ENCODE data around the gene VWA2. TPM values are rescaled to one million over a fixed set of nuclear protein-coding genes. Genes with fewer than 3 reads are reported as not detected.

VWA2 gene
- total and polyA plus RNA-seq, 2 donors (not counting 1 experiment from before 2014, with no cell fraction given): not detected

- TF ChIP-seq EZH2 (IDR thresholded peaks at IDR 0.05; ENCODE audit: borderline replicate concordance, insufficient read depth, low read depth, low read length, poor library complexity, severe bottlenecking): no peak
- TF ChIP-seq CTCF (IDR thresholded peaks at IDR 0.05): no peak
- Histone ChIP-seq H3K9ac (ENCODE audit: low read length) (no peak overlapping the region), H2AFZ (ENCODE audit: insufficient read depth, low read depth, low read length, poor library complexity, severe bottlenecking) (no peak overlapping the region), H3K27me3 (replicated peaks in 1 of 4; ENCODE audit: control extremely low read depth in 1 of 4, control insufficient read depth in 3 of 4, insufficient read depth in 4 of 4, low read length in 3 of 4) (no peaks in the 10 kb centered on the region), H3K4me1 (ENCODE audit: control insufficient read depth in 2 of 2, insufficient read depth in 2 of 2, low read length in 2 of 2) (no peaks in the 10 kb centered on the region), H3K27ac (ENCODE audit: low read length in 2 of 2) (no peak overlapping the region), H3K36me3 (replicated peaks in 1 of 2; ENCODE audit: control extremely low read depth in 1 of 2, control insufficient read depth in 1 of 2, extremely low read depth in 1 of 2, insufficient read depth in 2 of 2, low read length in 1 of 2) (no peaks in the 10 kb centered on the region), H3K4me3 (ENCODE audit: control extremely low read depth in 1 of 5, extremely low read depth in 1 of 5, insufficient read depth in 1 of 5, low read depth in 2 of 5, low read length in 4 of 5) (no peak overlapping the region), H3K4me2 (replicated peaks; ENCODE audit: low read depth, low read length, poor library complexity, severe bottlenecking) (no peak overlapping the region), H3K79me2 (ENCODE audit: control insufficient read depth, insufficient read depth, low read length) (no peaks in the 10 kb centered on the region), H3K9me3 (ENCODE audit: control extremely low read depth in 1 of 3, control insufficient read depth in 2 of 3, insufficient read depth in 1 of 3, low read length in 2 of 3) (no peaks in the 10 kb centered on the region), H4K20me1 (ENCODE audit: control insufficient read depth, insufficient read depth, low read length, poor library complexity, severe bottlenecking) (no peaks in the 10 kb centered on the region)
- ChIA-PET CTCF (interaction anchor here (3.6 kb wide), 1 partner anchor 25 kb away, joined by 14 read pairs; no protein-coding TSS in a partner anchor), POLR2A (no interaction called here)
- peaks cover 3% of the 10 kb centered on the region for H3K27me3 Mint-ChIP-seq
- H3K4me1 Mint-ChIP-seq: no peaks in the 10 kb centered on the region
- no peak for DNase-seq
- no peak overlapping the region for H3K27ac Mint-ChIP-seq
- WGBS (ENCODE audit: insufficient coverage): 94% methylated on average over 6 of the region's 6 CpGs
- no peaks in the 10 kb centered on the region for H3K9me3 Mint-ChIP-seq (ENCODE audit: insufficient read depth)
- H3K4me3 Mint-ChIP-seq: no peak overlapping the region
- intact Hi-C loops (cut with micrococcal nuclease): no loop called here
- no peak for ATAC-seq (ENCODE audit: low read depth)
These were observed 89.8 kb downstream of the VWA2 start for GRCh38 chr10:114328874-114329273.

GRCh38 chr10:114329634-114330365 lies 90.7 kb downstream of the VWA2 start:
- H4K20me1 ChIP-seq (ENCODE audit: control insufficient read depth, insufficient read depth, low read length, poor library complexity, severe bottlenecking): no peaks in the 10 kb centered on the region
- H3K36me3 ChIP-seq (replicated peaks in 1 of 2; ENCODE audit: control extremely low read depth in 1 of 2, control insufficient read depth in 1 of 2, extremely low read depth in 1 of 2, insufficient read depth in 2 of 2, low read length in 1 of 2): no peaks in the 10 kb centered on the region
- no peak overlapping the region for H2AFZ ChIP-seq (ENCODE audit: insufficient read depth, low read depth, low read length, poor library complexity, severe bottlenecking)
- Mint-ChIP-seq H3K9me3 (ENCODE audit: insufficient read depth) (no peaks in the 10 kb centered on the region), H3K27me3 (peaks cover 3% of the 10 kb centered on the region), H3K27ac (no peak overlapping the region), H3K4me3 (no peak overlapping the region), H3K4me1 (no peaks in the 10 kb centered on the region)
- H3K79me2 ChIP-seq (ENCODE audit: control insufficient read depth, insufficient read depth, low read length): no peaks in the 10 kb centered on the region
- H3K9ac ChIP-seq (ENCODE audit: low read length): no peak overlapping the region
- H3K4me2 ChIP-seq (replicated peaks; ENCODE audit: low read depth, low read length, poor library complexity, severe bottlenecking): no peak overlapping the region
- no peak overlapping the region for H3K4me3 ChIP-seq (ENCODE audit: control extremely low read depth in 1 of 5, extremely low read depth in 1 of 5, insufficient read depth in 1 of 5, low read depth in 2 of 5, low read length in 4 of 5)
- CTCF ChIA-PET: no interaction called here
- H3K4me1 ChIP-seq (ENCODE audit: control insufficient read depth in 2 of 2, insufficient read depth in 2 of 2, low read length in 2 of 2): no peaks in the 10 kb centered on the region
- no peak for DNase-seq
- TF ChIP-seq CTCF (IDR thresholded peaks at IDR 0.05) (no peak), EZH2 (IDR thresholded peaks at IDR 0.05; ENCODE audit: borderline replicate concordance, insufficient read depth, low read depth, low read length, poor library complexity, severe bottlenecking) (no peak)
- H3K27me3 ChIP-seq (replicated peaks in 1 of 4; ENCODE audit: control extremely low read depth in 1 of 4, control insufficient read depth in 3 of 4, insufficient read depth in 4 of 4, low read length in 3 of 4): no peaks in the 10 kb centered on the region
- POLR2A ChIA-PET: no interaction called here
- no peak overlapping the region for H3K27ac ChIP-seq (ENCODE audit: low read length in 2 of 2)
- 67% methylated on average over 7 of the region's 10 CpGs for WGBS (ENCODE audit: insufficient coverage)
- intact Hi-C loops (cut with micrococcal nuclease): no loop called here
- no peaks in the 10 kb centered on the region for H3K9me3 ChIP-seq (ENCODE audit: control extremely low read depth in 1 of 3, control insufficient read depth in 2 of 3, insufficient read depth in 1 of 3, low read length in 2 of 3)
- no peak for ATAC-seq (ENCODE audit: low read depth)

All from B cell (primary cell).